GM21360 (cell line): ENCODE measurements around the gene SCAF8.
"Not testable (repeated sequence)": the region's sequence is repeated elsewhere in the genome, so short reads cannot be mapped to it uniquely, and the experiment has no call there.

Experiments used
- ATAC-seq: cut with Tn5 transposase; IDR thresholded peaks from one replicate; pipeline ENCODE4 v1.9.1; 2021; ENCODE audit warnings: mild to moderate bottlenecking, moderate library complexity; ENCODE audit not compliant: unreplicated experiment

SCAF8 gene

DNA sequence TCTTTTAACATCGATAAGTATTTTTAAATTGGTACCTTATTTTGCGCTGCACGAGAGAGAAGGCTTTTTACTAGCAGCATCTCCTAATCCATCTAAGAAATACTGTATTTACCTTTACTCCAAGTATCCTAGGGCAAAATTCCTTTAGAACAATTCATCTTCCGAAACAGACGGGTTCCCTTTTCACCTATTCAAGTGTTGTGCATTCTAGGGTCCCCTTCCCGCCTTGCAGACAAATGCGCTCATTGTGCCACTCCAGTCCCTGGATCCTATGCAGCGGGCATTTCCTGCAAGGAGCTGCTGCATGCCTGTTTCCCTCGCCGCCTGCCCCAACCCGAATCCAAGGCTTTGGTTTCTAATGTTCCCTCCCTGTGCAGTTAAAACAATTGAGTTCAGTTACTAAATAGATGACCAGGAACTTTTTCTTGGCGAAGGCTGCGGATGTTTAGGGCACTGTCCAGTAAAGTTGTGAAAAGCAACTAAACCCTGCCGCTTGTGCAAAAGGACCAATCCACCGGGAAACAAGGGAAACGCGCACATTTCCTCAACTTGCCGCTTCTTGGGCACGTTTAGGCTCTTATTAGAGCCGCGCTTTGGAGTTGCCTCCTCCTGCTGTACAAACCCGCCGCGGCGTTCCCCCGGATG lies 556 bp upstream of the SCAF8 start:
- ATAC-seq, result no peak

DNA sequence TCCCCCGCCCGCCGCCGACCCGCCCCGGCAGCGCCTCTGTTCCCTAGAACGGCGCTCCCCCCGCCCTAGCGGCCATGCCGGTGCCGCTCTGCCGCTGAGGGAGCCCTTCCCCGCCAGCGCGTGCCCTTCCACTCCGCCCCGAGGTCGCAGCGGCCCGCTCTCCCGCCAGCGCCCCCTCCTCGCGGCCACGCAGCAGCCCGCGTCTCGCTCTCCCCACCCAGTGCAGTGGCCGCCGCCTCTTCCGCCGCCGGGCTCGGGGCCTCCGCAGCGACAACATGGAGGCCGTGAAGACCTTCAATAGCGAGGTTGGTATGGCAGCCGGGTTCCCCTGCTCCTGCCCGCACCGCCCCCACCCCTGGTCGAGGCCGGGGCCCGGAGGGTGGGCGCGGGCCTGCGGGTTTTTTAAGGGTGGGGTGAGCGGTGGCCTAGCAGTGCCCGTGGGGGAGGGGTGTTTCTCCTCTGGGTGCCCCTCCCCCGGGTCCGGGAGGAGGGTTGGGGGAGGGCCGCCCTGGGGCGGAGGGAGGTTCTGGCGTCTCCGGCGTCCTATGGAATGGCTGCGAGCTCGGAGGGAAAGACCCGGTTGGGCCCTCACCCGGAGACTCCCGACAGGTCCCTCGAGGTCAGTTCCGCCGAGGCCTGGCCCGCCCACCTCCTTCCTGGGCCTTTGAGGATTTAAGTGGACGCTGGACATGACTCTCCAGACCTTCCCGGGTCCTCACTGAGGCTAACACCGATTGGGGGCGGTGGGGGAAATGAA lies 588 bp downstream of the SCAF8 start:
- peak; percentile 73 for ATAC-seq

DNA sequence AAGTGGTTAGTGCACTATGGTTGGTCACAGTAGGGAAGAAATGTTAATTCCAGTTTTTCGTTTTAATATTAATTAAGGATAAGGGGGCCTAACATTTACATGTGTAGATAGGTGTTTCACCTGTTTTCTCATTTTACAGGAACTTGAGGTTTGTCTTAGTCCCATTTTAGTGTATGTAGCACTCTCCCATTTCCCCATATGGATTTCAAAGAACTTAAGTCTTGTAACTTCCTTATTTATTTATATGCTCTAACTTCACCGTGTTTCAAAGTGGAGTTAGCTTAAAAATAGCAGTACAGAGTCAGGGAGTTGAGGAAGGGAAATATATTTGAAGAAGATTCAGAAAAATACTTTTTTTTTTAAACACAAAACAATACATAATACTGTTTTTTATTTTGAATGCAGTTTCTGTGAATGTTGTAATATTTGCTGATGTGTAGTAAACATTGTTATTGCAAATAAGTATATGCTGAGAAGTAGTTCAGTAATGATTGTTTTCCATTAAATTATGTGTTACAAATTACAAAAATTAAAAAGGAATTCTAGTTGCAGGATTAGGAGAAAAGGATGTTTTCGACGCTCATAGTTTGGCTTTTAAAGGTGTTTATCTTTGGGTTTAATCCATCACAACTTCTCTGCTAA lies 3.5 kb downstream of the SCAF8 start:
- ATAC-seq, result no peak

DNA sequence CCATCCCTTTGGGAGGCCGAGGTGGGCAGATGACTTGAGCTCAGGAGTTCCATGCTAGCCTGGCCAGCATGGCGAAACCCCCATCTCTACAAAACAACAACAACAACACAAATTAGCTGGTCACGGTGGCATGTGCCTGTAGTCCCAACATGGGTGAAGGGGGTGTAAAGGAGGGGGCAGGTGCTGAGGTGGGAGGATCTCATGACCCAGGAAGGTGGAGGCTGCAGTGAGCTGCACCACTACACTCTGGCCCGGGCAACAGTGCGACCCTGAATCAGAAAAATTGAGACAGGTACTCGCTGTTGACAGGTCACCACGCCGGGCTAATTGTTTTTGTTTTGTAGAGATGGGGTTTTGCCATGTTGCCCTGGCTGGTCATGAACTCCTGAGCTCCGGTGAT lies 4.2 kb downstream of the SCAF8 start:
- ATAC-seq, result no peak

DNA sequence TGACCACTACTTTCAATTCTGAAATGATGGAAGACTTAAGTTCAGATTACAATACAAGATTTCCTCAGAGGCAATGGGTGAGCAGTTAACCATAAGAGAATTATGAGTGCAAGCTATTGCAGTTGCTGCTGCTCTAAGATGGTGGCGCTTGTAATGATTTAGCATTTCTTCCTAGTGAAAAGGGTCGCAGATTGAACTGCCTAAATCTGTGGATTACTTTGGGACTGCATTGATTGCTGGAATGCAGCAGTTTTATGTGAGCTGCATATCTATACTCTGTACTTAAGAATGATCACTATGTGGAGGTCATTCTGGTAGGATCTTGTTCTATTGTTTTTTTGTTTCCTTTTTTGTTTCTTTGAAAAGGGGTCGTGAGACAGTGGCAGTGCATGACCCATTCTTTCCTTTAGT lies 5.3 kb downstream of the SCAF8 start:
- no peak for ATAC-seq

DNA sequence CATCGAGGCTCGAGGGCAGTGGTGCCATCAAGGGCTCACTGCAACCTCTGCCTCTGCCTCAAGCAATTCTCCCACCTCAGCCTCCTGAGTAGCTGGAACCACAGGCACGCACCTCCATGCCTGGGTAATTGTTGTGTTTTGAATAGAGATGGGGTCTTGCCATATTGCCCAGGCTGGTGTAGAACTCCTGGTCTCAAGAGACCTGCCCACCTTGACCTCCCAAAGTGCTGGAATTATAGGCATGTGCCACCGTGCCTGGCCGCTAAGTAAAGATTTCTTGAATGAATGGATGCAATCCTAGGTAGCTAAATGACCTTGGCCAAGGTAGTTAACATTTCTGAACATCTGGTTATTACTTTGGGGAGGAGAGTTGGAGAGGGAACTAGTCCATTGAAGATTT lies 7.4 kb downstream of the SCAF8 start:
- ATAC-seq, result no peak

DNA sequence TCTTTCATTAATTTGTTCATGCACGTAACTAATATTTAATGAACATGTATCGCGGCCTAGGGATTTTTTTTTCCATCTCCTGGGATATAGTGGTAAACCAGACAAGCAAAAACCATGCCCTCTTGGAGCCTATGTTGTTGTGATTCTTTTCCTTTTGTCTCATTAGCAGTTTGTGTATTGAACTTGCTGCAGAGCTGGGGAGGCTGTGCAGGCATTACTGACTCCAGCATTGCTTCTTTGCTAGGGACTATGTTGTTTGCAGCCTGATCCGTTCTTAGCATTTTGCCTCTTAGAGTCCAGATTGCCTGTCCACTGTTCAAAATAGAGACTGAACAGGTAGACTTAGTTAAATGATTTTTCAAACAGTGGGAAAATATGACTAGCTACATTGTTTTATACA lies 9.7 kb downstream of the SCAF8 start:
- no peak for ATAC-seq

DNA sequence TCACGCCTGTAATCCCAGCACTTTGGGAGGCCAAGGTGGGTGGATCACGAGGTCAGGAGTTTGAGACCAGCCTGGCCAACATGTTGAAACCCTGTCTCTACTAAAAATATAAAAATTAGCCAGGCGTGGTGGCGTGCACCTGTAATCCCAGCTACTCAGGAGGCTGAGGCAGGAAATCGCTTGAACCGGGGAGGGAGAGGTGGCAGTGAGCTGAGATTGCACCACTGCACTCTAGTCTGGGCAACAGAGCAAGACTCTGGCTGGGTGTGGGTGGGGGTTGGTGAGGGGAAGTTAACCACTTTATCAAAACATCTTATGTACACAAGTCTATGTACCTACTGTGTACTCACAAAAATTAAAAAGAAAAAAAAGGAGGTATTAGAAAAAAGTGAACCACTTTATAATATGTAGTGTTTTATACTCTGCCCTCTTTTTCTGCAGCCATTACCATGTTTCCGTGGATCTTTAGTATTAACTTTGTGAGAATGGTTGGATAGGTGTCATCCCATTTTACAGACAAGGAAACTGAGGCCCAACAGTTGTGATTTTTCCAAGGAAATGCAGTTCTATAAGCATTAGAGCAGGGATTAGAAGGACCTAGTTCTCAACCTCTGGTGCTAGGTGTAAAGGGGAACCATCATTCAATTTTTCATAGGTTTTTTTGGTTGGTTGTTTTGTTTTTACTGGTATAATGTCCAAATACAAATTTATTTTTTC lies 11.0 kb downstream of the SCAF8 start:
- ATAC-seq, result not testable (repeated sequence)

DNA sequence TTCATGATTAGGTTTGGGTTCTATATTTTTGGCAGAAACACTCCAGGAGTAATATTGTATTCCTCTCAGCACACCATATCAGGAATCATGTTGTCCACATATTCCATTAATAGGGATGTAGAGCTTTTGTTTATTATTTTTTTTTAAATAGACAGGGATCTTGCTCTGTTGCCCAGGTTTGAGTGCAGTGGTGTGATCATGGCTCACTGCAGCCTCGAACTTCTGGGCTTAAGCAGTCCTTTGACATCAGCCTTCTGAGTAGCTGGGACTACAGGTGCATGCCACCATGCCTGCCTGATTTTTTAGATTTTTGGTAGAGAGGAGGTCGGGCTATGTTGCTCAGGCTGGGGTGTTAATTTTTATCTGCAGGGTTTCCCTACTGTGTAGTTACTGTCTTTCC lies 12.0 kb downstream of the SCAF8 start:
- no peak for ATAC-seq

DNA sequence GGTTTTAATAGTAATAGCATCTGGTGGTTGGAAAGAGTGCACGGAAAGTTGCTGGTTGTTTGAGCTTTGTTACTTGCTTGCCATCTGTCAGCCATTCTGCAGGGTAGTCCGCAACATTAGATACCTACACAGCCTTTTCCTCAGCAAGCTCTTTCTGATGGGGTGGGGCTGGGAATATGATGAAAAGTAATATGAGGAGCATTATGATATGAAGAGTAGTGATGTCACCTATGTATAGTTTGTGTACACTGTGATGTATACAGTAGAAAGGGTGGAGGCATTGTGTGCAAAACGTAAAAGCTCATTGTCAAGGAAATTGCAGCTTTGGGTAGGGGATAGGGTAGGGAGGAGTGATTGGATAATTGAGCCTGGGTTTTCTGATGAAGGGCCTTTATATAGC lies 16.1 kb downstream of the SCAF8 start:
- no peak for ATAC-seq

DNA sequence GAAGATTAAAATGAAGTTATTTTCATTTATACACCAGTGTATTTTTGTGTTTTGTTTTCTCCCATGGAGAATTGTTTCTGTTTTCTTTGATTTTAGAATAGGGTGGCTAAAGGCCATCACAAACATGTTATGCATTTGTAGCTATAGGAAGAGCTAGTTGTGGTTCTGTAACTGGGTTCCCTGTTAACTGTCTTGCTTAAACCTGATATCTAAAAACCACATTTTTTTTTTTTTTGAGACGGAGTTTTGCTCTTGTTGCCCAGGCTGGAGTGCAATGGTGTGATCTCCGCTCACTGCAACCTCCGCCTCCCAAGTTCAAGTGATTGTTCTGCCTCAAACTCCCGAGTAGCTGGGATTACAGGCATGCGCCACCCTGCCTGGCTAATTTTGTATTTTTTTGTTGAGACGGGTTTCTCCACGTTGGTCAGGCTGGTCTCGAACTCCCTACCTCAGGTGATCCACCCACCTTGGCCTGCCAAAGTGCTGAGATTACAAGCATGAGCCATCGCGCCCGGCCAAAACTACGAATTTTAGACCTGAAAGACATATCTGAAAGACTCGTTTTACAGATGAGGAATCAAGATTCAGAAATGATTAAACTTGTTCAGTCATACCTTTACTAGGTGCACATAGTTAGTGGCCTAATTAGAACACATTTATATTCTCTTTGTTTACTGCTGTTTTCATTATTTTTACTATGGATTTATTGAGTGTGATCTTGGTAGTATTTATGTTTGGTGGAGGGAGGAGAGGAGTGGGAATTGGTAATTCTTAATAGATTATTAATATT lies 18.0 kb downstream of the SCAF8 start:
- no peak for ATAC-seq

DNA sequence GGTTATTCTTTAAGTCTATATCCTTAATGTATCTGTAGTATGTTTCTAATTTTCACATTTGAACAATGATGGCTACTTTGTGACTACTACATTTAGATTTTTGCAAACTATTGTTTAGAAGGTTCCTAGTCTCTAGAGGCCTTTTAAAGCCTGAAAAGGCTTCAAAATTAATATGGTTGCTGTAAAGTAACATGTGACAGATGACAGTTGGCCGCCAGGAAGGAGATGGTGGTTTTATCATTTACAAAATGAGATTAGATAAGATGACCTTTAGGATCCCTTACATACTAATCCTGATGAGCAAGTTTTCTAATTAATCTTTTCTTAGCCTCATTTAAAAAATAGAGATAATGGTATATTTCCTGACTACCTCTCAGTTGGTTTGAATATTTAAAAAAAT lies 18.8 kb downstream of the SCAF8 start:
- ATAC-seq, result no peak

DNA sequence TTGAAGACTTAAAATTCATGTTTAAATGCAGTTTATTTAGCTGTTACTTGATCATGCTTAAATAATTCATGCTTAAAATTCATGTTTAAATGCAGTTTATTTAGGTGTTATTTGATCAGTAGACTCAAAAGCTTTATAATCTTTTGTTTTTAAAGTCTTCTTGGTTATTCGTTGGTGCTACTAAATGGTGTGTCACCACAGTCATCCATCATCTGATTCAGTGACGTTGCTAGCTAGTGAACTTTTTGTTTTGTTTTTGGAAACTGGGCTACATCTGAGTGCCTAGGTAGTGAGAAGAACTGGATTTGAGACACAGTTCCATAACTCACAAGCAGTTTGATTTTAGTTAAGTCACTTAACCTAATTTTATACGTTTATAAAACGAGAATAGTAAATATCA lies 20.9 kb downstream of the SCAF8 start:
- no peak for ATAC-seq

DNA sequence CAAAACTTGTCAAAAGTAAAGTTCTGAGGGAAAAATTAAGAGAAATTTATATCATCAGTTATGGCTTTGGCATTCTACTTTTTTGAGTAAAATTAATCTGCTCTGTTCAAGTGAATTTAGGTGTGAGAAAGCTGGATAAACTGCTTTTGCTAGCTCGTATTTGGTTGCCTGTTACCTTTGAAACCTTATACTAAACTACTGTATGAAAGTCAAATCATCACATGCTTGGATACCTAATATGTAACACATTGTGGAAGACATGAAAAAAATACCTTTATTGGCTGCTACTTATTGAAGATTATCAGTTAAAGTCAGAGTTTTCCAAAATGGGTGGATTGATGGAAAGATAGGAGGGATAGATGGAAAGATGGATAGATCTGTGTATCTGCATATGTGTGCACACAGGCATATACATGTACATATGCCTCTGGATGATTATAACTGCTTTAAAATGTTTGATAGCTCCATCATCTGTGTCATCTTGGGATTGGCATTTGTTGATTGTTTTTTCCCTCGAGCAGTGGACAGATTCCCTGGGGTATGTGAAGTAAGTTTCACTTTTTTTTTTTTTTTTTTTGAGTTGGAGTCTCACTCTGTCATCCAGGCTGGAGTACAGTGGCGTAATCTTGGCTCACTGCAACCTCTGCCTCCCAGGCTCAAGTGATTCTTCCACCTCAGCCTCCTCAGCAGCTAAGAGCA lies 24.3 kb downstream of the SCAF8 start:
- ATAC-seq, result no peak

DNA sequence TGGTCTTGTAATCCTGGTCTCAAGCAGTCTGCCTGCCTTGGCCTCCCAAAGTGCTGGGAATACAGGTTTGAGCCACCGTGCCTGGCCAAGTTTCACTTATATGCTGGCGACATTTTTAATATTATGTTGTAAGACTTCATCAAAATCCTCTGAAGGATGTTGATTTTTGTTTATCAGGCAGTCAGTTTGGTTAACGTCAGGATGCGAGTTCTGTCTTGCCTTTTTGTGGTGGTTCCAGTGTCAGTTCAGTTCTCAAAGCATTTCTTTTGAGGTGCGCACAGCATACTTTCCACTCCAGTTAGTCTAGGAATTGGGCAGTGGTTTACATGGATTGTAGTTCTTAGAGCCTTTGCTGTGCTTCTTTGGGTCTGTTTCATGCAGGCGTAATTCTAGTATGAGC lies 24.9 kb downstream of the SCAF8 start:
- no peak for ATAC-seq

DNA sequence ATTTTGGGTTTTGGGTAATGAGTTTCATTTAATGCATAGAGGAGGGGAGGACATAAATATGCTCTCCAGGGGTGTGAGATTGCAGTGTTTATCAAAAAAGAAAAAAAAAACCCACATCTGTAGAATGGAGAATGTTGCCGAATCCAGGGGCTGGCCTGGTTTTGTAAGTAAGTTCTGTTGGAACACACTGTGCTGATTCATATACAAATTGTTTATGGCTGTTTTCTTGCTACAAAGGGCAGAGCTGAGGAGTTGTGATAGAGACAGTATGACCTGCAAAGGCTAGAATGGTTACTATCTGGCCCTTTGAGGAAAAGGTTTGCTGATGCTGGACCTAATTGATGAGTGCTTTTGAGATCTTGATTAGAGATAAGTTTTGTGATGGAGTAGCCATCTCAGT lies 30.4 kb downstream of the SCAF8 start:
- ATAC-seq, result no peak

DNA sequence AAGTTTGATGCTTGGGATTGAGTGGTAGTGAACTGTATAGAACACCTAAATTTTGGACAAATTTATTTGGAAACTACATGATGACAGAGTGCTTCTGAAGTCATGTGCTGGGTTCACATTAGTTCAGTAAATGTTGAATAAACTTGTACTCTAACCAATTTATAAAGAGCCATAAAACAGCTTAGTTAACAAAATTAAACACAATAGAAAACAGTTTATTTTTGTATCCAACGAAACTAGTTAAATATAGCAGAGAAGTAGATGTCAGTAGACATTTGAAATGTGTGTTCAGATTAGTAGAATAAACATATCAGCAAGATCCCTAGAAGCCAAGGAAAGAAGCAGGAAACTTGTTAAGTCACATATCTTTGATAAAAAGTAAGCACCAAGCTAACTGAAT lies 32.1 kb downstream of the SCAF8 start:
- no peak for ATAC-seq

DNA sequence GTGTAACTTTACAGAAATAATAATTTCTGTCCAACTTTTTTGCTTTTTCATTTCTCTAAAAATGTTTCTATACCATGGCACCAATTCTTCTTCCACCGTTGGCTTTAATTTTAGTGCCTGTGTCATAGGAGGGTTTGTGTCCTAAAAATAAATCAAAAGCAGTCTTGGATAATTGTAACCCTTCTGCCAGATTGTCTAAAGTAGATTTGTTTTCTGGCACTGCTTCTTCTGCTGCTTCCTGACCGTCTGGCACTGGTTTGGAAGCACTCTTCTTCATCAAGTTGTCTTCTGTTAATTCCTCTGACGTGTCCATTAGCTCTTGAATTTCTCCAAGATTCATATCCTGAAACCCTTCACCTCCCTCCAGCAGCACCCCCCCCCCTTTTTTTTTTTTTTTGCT lies 33.1 kb downstream of the SCAF8 start:
- ATAC-seq, result no peak

DNA sequence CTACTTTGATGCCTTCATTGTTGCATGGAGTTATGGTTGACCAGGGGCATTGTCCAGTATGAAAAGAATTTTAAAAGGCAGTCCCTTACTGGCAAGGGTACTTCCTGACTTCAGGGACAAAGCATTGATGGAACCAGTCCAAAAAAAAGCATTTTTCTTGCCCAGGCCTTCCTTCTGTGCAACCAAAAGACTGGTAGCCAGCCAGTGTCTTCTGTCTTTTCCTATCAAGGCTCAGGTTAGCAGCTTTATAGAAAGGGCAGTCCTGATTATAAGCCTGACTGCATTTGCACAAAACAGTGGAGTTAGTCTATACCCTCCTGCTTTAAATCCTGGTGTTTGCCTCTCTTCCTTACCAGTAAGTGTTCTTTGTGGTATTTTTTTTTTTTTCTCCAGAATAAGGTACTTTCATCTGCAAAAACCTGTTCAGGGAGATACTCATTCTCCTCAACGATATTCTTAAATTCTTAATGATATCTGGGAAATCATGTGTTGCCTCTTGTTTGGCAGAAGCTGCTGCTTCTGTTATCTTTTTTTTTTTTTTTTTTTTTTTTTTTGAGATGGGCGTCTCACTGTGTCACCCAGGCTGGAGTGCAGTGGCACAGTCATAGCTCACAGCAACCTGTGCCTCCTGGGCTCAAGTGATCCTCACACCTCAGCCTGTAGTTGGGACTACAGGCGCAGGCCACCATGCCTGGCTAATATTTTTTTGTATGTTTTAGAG lies 33.9 kb downstream of the SCAF8 start:
- ATAC-seq, result no peak

DNA sequence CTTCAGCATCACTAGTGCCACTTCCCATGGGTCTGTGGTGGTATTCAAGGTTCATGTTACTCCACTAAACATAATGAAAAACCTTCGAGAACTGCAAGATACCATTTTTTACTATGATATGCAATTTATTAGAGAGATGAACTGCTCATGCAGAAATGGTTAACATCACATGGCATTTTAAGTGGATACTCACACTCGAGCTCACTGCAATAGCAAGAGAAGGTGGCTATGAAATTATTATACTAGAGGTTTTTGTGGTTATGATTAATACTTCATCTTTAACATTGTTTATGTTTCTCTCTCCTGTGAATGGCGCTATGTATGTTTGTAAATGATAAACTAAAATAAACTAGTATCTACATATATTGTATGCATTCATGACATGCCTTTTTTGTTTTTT lies 35.1 kb downstream of the SCAF8 start:
- no peak for ATAC-seq
